Measurements from ENCODE around the gene EHF.

EHF gene

GRCh38 chr11:34640050-34640923 lies 19.4 kb downstream of the EHF start:
- no peak overlapping the region for H3K27ac Mint-ChIP-seq
- H3K4me1 Mint-ChIP-seq (ENCODE audit: low read depth) = no peaks in the 10 kb centered on the region
- peaks cover 70% of the 10 kb centered on the region for H3K27me3 Mint-ChIP-seq
- no peak for DNase-seq
- H3K9me3 Mint-ChIP-seq = no peaks in the 10 kb centered on the region
- H3K4me3 Mint-ChIP-seq = no peak overlapping the region
- no peaks in the 10 kb centered on the region for H3K36me3 Mint-ChIP-seq (ENCODE audit: low read depth)

GRCh38 chr11:34640924-34641275 lies 20.0 kb downstream of the EHF start:
- Mint-ChIP-seq H3K27me3 (peaks cover 76% of the 10 kb centered on the region), H3K27ac (no peak overlapping the region), H3K9me3 (no peaks in the 10 kb centered on the region), H3K4me3 (no peak overlapping the region), H3K36me3 (ENCODE audit: low read depth) (no peaks in the 10 kb centered on the region), H3K4me1 (ENCODE audit: low read depth) (no peaks in the 10 kb centered on the region)
- DNase-seq = no peak

GRCh38 chr11:34641456-34641855 lies 20.6 kb downstream of the EHF start:
- Mint-ChIP-seq H3K27me3 (peaks cover 78% of the 10 kb centered on the region), H3K9me3 (no peaks in the 10 kb centered on the region), H3K4me3 (no peak overlapping the region), H3K27ac (no peak overlapping the region), H3K4me1 (ENCODE audit: low read depth) (no peaks in the 10 kb centered on the region), H3K36me3 (ENCODE audit: low read depth) (no peaks in the 10 kb centered on the region)
- no peak for DNase-seq

- no peaks in the 10 kb centered on the region for H3K9me3 Mint-ChIP-seq
- peaks cover 80% of the 10 kb centered on the region for H3K27me3 Mint-ChIP-seq
- H3K4me1 Mint-ChIP-seq (ENCODE audit: low read depth) = no peaks in the 10 kb centered on the region
- DNase-seq = no peak
- no peak overlapping the region for H3K27ac Mint-ChIP-seq
- H3K4me3 Mint-ChIP-seq = no peak overlapping the region
- H3K36me3 Mint-ChIP-seq (ENCODE audit: low read depth) = no peaks in the 10 kb centered on the region
Measured at GRCh38 chr11:34642001-34642554, 21.2 kb downstream of the EHF start.

GRCh38 chr11:34642873-34643272 lies 22.0 kb downstream of the EHF start:
- no peak for DNase-seq
- Mint-ChIP-seq H3K27me3 (peaks cover 86% of the 10 kb centered on the region), H3K27ac (no peak overlapping the region), H3K9me3 (no peaks in the 10 kb centered on the region), H3K4me1 (ENCODE audit: low read depth) (no peaks in the 10 kb centered on the region), H3K36me3 (ENCODE audit: low read depth) (no peaks in the 10 kb centered on the region), H3K4me3 (no peak overlapping the region)

- DNase-seq = no peak
- Mint-ChIP-seq H3K27ac (no peak overlapping the region), H3K36me3 (ENCODE audit: low read depth) (no peaks in the 10 kb centered on the region), H3K9me3 (no peaks in the 10 kb centered on the region), H3K27me3 (peaks cover 85% of the 10 kb centered on the region), H3K4me3 (no peak overlapping the region), H3K4me1 (ENCODE audit: low read depth) (no peaks in the 10 kb centered on the region)
Measured at GRCh38 chr11:34643311-34643710, 22.4 kb downstream of the EHF start.

GRCh38 chr11:34643846-34644245 lies 23.0 kb downstream of the EHF start:
- no peaks in the 10 kb centered on the region for H3K36me3 Mint-ChIP-seq (ENCODE audit: low read depth)
- no peak overlapping the region for H3K27ac Mint-ChIP-seq
- H3K27me3 Mint-ChIP-seq = peaks cover 85% of the 10 kb centered on the region
- no peaks in the 10 kb centered on the region for H3K9me3 Mint-ChIP-seq
- peaks cover 3% of the 10 kb centered on the region for H3K4me1 Mint-ChIP-seq (ENCODE audit: low read depth)
- no peak for DNase-seq
- H3K4me3 Mint-ChIP-seq = no peak overlapping the region

- Mint-ChIP-seq H3K9me3 (no peaks in the 10 kb centered on the region), H3K36me3 (ENCODE audit: low read depth) (no peaks in the 10 kb centered on the region), H3K27me3 (peaks cover 82% of the 10 kb centered on the region), H3K4me1 (ENCODE audit: low read depth) (peaks cover 9% of the 10 kb centered on the region), H3K27ac (no peak overlapping the region), H3K4me3 (no peak overlapping the region)
- no peak for DNase-seq
Measured at GRCh38 chr11:34644669-34645406, 23.9 kb downstream of the EHF start.

GRCh38 chr11:34646431-34646830 lies 25.5 kb downstream of the EHF start:
- Mint-ChIP-seq H3K4me1 (ENCODE audit: low read depth) (peaks cover 24% of the 10 kb centered on the region), H3K27ac (no peak overlapping the region)

GRCh38 chr11:34647131-34647530 lies 26.2 kb downstream of the EHF start:
- Mint-ChIP-seq H3K27me3 (peaks cover 69% of the 10 kb centered on the region), H3K4me1 (ENCODE audit: low read depth) (peaks cover 31% of the 10 kb centered on the region), H3K9me3 (no peaks in the 10 kb centered on the region), H3K27ac (no peak overlapping the region), H3K36me3 (ENCODE audit: low read depth) (no peaks in the 10 kb centered on the region), H3K4me3 (no peak overlapping the region)
- DNase-seq = no peak

More at GRCh38 chr11:34646431-34646830, 25.5 kb downstream of the EHF start:
- Mint-ChIP-seq H3K9me3 (no peaks in the 10 kb centered on the region), H3K36me3 (ENCODE audit: low read depth) (no peaks in the 10 kb centered on the region), H3K4me3 (no peak overlapping the region), H3K27me3 (peaks cover 69% of the 10 kb centered on the region)
- DNase-seq = no peak

- H3K36me3 Mint-ChIP-seq (ENCODE audit: low read depth) = no peaks in the 10 kb centered on the region
- H3K27me3 Mint-ChIP-seq = peaks cover 71% of the 10 kb centered on the region
- H3K27ac Mint-ChIP-seq = no peak overlapping the region
- H3K4me3 Mint-ChIP-seq = no peak overlapping the region
- H3K9me3 Mint-ChIP-seq = no peaks in the 10 kb centered on the region
- DNase-seq = no peak
- H3K4me1 Mint-ChIP-seq (ENCODE audit: low read depth) = peaks cover 35% of the 10 kb centered on the region
Measured at GRCh38 chr11:34647532-34647931, 26.6 kb downstream of the EHF start.

- no peak for DNase-seq
- H3K4me1 Mint-ChIP-seq (ENCODE audit: low read depth) = peaks cover 40% of the 10 kb centered on the region
- no peak overlapping the region for H3K4me3 Mint-ChIP-seq
- no peaks in the 10 kb centered on the region for H3K36me3 Mint-ChIP-seq (ENCODE audit: low read depth)
- peaks cover 71% of the 10 kb centered on the region for H3K27me3 Mint-ChIP-seq
- H3K27ac Mint-ChIP-seq = no peak overlapping the region
- no peaks in the 10 kb centered on the region for H3K9me3 Mint-ChIP-seq
Measured at GRCh38 chr11:34648036-34648435, 27.1 kb downstream of the EHF start.

GRCh38 chr11:34649597-34649996 lies 28.7 kb downstream of the EHF start:
- H3K27ac Mint-ChIP-seq = no peak overlapping the region
- DNase-seq = no peak
- peaks cover 72% of the 10 kb centered on the region for H3K27me3 Mint-ChIP-seq
- no peaks in the 10 kb centered on the region for H3K36me3 Mint-ChIP-seq (ENCODE audit: low read depth)
- no peak overlapping the region for H3K4me3 Mint-ChIP-seq
- peaks cover 55% of the 10 kb centered on the region for H3K4me1 Mint-ChIP-seq (ENCODE audit: low read depth)
- H3K9me3 Mint-ChIP-seq = no peaks in the 10 kb centered on the region

- Mint-ChIP-seq H3K9me3 (no peaks in the 10 kb centered on the region), H3K4me1 (ENCODE audit: low read depth) (peaks cover 64% of the 10 kb centered on the region), H3K27ac (peak overlapping the region; percentile 87), H3K36me3 (ENCODE audit: low read depth) (no peaks in the 10 kb centered on the region), H3K4me3 (peak overlapping the region; percentile 13), H3K27me3 (peaks cover 72% of the 10 kb centered on the region)
- peak; percentile 82 for DNase-seq
Measured at GRCh38 chr11:34650528-34650927, 29.6 kb downstream of the EHF start.

GRCh38 chr11:34651551-34651950 lies 30.7 kb downstream of the EHF start:
- peaks cover 72% of the 10 kb centered on the region for H3K27me3 Mint-ChIP-seq
- H3K4me3 Mint-ChIP-seq = no peak overlapping the region

More at GRCh38 chr11:34651551-34651950, 30.7 kb downstream of the EHF start:
- Mint-ChIP-seq H3K36me3 (ENCODE audit: low read depth) (no peaks in the 10 kb centered on the region), H3K27ac (no peak overlapping the region), H3K4me1 (ENCODE audit: low read depth) (peaks cover 65% of the 10 kb centered on the region), H3K9me3 (no peaks in the 10 kb centered on the region)
- no peak for DNase-seq
